ENCODE data around the gene ZCCHC7.
"Not testable (repeated sequence)": the region's sequence is repeated elsewhere in the genome, so short reads cannot be mapped to it uniquely, and the experiment has no call there.

Gene ZCCHC7

DNA sequence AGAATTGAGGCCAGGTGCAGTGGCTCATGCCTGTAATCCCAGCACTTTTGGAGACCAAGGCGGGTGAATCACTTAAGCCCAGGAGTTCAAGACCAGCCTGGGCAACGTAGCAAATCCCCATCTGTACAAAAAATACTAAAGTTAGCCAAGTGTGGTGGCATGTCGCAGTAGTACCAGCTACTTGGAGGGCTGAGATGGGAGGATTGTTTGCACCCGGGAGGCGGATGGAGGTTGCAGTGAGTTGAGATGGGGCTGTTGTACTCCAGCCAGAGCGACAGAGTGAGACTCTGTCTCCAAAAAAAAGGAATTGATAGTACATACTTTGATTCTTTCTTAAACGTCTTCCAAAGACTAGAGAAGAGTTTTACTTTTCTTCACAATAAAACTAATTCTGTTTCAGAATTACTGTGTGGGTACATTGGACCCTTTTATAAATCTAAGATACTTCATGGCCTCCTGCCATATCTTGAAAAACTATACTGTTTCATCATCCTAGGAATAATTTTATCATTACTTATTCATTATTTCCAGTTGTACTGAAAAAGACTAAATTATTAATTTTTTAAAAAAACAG, 170.1 kb downstream of the ZCCHC7 start:
- no peak overlapping the region for H3K4me3 ChIP-seq (replicated peaks; ENCODE audit: low read depth, low read length)
- no peak for TF ChIP-seq CTCF (IDR thresholded peaks at IDR 0.05; ENCODE audit: low read depth, low read length, missing control alignments)

GRCh38 chr9:37290940-37291485, 170.6 kb downstream of the ZCCHC7 start:
- no peak for DNase-seq (ENCODE audit: extremely low read depth, low read depth)

More for the DNA sequence above, 170.1 kb downstream of the ZCCHC7 start:
- no peak for DNase-seq (ENCODE audit: extremely low read depth, low read depth)

DNA sequence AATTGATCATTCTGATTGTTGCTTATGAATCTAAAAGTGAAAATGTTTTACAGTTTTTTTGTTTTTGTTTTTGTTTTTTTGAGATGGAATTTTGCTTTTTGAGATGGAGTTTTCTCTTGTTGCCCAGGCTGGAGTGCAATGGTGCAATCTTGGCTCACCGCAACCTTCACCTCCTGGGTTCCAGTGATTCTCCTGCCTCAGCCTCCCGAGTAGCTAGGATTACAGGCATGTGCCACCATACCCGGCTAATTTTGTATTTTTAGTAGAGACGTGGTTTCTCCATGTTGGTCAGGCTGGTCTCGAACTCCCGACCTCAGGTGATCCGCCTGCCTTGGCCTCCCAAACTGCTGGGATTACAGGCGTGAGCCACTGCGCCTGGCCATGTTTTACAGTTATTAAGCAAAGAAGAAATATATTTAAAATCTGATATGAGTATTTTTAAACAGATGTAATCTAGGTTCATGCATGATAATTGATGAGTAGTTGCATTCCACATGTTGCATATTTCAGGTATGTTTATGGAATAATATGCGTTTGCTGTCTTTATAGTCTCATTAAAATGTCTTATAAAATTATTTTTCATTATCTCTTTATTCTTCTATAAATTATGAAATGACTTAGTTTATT, 171.4 kb downstream of the ZCCHC7 start:
- H3K4me3 ChIP-seq (replicated peaks; ENCODE audit: low read depth, low read length); DNase-seq (ENCODE audit: extremely low read depth, low read depth): not testable (repeated sequence)

More at GRCh38 chr9:37290940-37291485, 170.6 kb downstream of the ZCCHC7 start:
- H3K4me3 ChIP-seq (replicated peaks; ENCODE audit: low read depth, low read length) = no peak overlapping the region
- TF ChIP-seq CTCF (IDR thresholded peaks at IDR 0.05; ENCODE audit: low read depth, low read length, missing control alignments) = no peak

GRCh38 chr9:37292896-37293295, 172.5 kb downstream of the ZCCHC7 start:
- no peak for DNase-seq (ENCODE audit: extremely low read depth, low read depth)
- TF ChIP-seq CTCF (IDR thresholded peaks at IDR 0.05; ENCODE audit: low read depth, low read length, missing control alignments) = no peak
- H3K4me3 ChIP-seq (replicated peaks; ENCODE audit: low read depth, low read length) = no peak overlapping the region

- no peak for DNase-seq (ENCODE audit: extremely low read depth, low read depth)
- H3K4me3 ChIP-seq (replicated peaks; ENCODE audit: low read depth, low read length) = no peak overlapping the region
- no peak for TF ChIP-seq CTCF (IDR thresholded peaks at IDR 0.05; ENCODE audit: low read depth, low read length, missing control alignments)
Measured at GRCh38 chr9:37293664-37294524, 173.5 kb downstream of the ZCCHC7 start.

GRCh38 chr9:37295178-37295577, 174.8 kb downstream of the ZCCHC7 start:
- no peak overlapping the region for H3K4me3 ChIP-seq (replicated peaks; ENCODE audit: low read depth, low read length)

More at GRCh38 chr9:37295178-37295577, 174.8 kb downstream of the ZCCHC7 start:
- TF ChIP-seq CTCF (IDR thresholded peaks at IDR 0.05; ENCODE audit: low read depth, low read length, missing control alignments) = no peak
- DNase-seq (ENCODE audit: extremely low read depth, low read depth) = no peak
